HG03354 (cell line): Measurements from ENCODE around the gene CLEC4A.
"Not testable (repeated sequence)": the region's sequence is repeated elsewhere in the genome, so short reads cannot be mapped to it uniquely, and the experiment has no call there.

Source experiments
- ATAC-seq: cut with Tn5 transposase; IDR thresholded peaks from one replicate; pipeline ENCODE4 v1.9.1; 2021; ENCODE audit warnings: mild to moderate bottlenecking; ENCODE audit not compliant: unreplicated experiment, poor library complexity, severe bottlenecking

The CLEC4A gene

DNA sequence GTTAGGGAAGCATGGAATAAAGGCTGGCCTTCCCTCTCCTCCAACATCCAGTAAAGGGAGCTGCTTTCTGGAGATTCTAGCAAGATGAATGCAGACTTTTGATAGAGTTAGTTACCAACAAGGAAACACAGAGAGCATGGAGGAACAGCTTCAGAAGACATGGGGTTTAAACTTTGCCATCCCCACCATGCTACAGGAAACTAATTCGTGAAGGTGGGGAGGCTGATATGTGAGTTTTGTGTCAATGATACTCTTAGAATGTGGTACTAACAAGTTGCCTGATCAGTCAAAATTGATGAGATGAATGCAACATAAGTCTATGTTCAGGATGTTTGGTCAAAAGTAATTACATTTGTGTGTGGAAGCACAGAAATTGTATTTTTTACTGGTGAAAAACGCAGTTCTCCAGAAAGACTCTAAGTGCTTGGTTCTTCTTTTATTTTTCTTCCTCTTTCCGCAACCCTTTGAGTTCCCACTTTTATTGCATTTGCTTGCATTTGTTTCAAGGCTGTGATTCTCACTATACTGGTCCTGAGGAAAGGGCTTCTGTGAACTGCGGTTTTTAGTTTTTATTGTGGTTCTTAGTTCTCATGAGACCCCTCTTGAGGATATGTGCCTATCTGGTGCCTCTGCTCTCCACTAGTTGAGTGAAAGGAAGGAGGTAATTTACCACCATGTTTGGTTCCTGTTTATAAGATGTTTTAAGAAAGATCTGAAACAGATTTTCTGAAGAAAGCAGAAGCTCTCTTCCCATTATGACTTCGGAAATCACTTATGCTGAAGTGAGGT lies at the start of gene CLEC4A:
Gene CLEC4A (plus strand): TSS at position 494 of the 789 bp plus-strand sequence. CDS start 262 bp downstream, at position 756.
- no peak for ATAC-seq

DNA sequence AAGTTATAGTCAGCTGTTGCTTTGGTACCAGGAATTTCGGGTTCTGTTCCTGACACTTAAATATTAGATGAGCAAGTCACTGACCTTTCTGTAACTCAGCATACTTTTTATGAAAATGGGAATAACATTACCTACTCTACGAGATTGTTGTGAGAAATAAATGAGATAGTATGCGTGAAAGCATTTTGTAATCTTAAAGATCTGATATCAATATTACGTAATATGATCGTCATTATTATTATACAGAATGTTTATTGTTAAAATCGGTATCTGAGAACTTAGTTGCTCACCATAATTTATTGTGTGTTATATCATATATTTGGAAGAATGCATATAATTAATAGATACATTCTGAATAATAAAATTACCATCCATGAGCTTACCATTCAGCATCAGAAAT lies 47.5 kb upstream of the CLEC4A start:
- ATAC-seq, result no peak

DNA sequence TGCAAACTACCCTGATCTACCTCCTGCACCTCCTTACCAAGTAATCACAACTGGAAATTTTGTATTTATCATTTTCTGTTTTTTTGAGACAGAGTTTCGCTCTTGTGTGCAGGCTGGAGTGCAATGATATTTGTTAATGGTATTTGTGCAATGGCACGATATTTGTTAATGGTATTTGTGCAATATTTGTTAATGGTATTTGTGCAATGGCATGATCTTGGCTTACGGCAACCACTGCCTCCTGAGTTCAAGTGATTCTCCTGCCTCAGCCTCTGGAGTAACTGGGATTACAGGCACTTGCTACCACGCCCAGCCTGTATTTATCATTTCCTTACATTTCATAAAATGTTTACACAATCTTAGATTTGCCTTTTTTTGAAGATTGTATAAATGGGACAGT lies 47.1 kb upstream of the CLEC4A start:
- ATAC-seq, result no peak

DNA sequence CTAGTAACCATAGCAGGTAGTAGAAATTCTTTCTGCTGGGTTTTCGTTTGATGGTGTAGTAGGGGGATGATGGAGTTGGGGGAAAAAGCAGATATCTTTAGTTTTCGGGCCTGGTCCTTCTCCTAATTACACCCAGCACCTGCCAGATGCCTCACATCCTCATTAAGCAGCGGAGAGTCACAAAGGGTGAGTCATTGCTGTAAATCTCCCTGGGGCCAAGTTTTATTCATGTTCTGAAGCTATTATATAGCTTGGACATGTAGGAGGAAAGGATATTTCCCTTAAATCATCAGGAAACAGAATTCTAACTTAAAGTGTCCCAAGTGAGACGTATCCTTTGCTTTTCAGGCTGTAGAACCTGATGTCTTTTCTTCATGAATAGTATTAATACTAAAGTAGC lies 46.2 kb upstream of the CLEC4A start:
- no peak for ATAC-seq

DNA sequence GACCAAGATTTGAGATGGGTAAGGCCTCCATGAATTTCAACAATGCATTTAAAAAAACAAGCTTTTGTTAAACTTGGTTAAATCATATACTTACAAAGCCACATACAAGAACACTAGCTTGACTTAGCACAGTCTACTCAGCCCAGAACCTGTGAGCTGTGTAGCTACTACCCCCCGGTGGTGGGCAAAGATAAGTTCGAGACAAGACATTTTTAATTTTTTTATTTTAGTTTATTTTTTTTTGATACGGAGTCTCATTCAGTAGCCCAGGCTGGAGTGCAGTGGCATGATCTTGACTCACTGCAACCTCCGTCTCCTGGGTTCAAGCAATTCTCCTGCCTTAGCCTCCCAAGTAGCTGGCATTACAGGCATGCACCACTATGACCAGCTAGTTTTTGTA lies 45.0 kb upstream of the CLEC4A start:
- ATAC-seq, result no peak

DNA sequence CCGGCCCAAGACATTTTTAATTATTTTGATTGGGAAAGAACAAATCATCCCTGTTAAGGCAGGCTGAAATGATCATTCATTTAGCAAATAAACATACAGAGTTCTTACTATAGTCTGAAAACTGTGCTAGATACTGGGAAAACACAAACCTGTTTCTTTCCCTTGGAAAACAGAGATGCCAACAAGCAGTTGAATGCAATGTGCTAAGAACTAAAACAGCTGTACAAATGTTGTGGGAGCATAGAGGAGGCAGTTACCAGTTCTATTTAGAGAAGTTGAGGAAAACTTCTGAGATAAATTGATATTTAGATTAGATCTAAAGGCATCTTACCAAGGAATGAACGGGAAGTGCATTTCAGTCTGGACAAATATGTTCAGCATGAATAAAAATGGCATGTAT lies 44.5 kb upstream of the CLEC4A start:
- no peak for ATAC-seq

DNA sequence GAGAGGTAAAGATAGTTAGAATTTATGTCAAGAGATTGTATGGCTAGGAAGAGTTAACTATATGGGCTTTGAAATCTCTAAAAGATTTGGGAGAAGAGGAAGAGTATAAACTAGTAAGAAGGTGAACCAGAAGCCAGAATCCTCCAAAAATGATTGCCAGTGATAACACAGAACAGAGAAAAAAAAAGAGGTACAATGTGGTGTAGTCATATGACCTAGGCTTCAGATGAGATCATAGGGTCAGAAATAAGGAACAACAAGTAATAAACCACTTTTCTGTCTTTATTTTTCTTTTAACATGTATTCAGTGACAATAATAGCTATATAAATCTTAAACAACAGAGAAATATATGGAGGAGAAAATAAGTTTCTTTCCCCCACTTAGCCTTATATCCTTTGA lies 43.3 kb upstream of the CLEC4A start:
- no peak for ATAC-seq

DNA sequence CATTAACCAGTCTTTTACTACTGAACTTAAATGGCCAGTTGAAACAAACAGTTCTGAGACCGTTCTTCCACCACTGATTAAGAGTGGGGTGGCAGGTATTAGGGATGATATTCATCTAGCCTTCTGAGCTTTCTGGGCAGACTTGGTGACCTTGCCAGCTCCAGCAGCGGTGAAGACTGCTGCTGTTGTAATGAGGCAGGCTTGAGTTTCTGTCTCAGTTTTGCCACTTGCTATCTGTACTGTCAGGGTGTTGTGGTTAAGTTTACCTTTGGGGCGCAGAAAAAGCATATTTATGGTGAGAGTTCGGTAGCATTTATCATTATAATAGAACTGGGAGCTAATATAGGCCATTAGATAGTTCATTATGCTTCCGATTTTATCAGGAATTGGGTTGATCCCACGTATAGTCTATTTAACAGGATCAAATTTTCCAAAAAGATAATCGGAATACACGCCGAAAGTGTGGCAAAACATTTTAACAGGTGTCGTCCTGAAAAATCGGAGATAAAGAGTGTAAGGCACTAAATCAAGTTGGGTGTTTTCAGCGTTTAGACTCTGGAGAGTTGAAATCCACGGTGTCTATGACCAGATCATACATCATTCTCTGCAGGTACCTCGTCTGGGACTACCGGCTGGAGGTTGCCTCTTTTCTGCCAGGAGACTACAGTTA lies 42.0 kb upstream of the CLEC4A start:
- ATAC-seq, result peak; percentile 26

DNA sequence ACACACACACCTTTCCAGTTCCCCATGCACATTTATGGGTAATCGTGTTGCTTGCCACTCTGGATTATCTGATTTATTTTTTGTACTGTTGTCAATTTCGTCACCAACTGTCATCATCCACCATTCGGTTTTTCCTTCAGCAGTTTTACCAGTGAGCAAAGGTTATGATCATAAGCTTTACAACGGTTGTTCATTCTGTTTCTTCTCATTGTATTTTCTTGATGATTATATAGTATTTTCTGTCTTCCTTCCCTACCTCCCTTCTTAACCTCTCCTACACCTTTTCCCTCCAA lies 40.7 kb upstream of the CLEC4A start:
- ATAC-seq, result no peak

DNA sequence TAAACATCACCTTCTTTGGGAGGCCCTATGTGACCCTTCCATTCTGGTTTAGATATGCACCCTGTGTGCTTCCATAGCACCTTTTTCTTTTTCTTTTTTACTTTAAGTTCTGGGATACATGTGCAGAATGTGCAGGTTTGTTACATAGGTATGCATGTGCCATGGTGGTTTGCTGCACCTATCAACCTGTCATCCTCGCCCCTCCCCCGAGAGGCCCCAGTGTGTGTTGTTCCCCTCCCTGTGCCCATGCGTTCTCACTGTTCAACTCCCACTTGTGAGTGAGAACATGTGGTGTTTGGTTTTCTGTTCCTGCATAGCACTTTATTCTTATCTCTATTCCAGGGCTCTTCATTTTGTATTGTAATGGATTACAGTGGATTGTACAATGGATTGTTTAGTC lies 39.1 kb upstream of the CLEC4A start:
- ATAC-seq, result not testable (repeated sequence)

DNA sequence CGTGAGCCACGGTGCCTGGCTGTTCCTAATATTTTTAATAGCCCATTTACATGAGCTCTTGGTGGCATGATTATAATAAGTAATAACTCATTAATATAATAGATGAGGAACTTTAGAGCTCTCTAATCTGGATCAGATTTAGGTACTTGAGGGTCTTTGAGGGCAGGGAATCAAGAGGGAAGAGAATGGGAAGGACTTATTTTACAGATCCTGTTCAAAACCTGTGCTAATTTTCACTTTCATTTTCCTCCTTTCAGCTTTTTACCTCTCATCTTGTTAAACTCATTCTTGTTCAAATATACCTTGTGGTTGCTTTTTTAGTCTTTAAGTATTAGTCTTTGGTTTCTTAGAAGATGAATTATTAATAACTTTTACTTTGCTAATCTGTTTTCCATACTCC lies 35.8 kb upstream of the CLEC4A start:
- ATAC-seq, result no peak

DNA sequence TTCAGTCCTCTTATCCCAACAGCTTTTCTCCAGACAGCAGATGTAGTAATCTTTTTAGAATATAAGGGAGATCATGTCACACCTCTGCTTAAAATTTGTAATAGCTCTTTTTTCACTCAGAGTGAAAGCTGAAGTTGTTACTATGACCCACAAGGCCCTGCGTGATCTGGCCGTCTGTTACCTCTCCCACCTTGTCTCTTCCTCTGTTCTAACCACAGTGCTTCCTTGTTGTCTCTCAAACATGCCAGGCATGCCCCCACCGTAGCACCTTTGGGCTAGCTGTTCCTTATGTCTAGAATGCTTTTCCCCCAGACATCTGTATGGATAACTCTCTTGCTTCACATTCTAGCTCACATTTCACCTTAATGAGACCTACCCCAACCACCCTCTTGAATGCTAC lies 34.8 kb upstream of the CLEC4A start:
- no peak for ATAC-seq

DNA sequence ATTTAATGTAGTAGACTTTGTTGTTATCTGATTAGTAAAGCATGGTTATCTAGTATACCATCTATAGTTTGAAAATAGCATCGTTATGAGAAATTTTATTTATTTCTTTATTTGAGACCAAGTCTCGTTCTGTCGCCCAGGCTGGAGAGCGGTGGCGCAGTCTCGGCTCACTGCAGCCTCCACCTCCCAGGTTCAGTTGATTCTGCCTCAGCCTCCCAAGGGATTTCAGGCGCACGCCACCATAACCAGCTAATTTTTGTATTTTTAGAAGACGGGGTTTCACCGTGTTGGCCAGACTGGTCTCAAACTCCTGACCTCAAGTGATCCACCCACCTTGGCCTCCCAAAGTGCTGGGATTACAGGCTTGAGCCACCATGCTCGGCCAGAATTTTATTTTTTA lies 34.1 kb upstream of the CLEC4A start:
- ATAC-seq, result not testable (repeated sequence)

DNA sequence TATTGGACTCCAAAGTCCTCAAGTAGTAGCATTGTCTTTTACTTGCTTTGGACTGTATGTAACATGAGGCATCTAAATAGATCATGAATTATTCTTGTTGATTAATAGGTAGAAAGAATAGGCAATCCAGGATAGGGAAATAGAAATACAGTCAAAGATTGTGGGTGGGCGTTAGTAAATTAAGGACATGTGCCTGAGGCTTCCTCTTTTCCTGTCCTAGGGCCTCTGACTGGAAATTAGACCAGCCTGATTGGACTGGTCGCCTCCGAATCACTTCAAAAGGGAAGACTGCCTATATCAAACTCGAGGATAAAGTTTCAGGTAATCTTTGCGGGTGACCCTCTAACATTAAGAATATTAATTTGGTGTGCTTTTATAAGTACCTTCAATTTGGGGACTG lies 33.7 kb upstream of the CLEC4A start:
- no peak for ATAC-seq

DNA sequence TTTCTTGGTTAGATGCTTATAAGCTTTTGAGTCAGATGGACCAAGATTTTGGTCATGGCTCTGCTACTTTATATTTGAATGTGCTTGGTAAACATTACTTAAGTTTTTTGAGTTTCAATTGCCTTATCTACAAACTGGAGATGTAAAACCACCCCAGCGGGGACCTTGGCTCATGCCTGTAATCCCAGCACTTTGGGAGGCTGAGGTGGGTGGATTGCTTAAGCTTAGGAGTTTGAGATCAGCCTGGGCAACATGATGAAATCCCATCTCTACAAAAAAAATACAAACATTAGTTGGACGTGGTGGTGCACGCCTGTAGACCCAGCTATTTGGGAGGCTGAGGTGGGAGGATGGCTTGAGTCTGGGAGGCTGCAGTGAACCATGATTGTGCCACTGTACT lies 30.1 kb upstream of the CLEC4A start:
- ATAC-seq, result no peak

DNA sequence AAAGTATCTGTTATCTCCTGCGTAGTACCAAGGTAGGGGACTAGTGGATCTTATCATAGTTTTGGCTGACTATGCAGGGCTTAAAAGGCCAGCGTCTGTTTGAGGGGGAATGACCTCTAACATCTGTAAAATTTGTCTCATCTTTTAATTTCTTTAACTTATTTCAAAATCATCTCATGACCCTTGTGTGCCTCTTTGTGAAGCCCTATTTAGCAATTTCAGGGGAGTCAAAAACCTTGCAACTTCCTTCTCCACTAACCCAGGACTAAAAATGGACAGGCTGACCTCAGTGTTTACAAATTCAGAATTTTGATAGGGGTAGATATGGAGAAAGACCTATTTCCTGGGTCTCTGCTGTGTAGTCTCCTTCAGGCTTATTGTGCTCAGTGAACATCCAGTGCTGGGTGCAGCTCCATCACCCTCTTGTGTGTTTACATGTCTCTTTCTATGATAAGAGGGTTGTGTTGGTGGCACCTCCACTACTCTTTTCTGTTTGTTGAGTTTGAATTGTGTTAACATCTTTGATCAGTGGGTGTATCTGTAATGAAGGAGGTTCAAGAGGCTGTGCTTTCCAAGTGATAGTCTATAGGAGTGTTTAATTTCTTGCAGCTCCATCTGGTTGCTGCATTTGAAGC lies 27.0 kb upstream of the CLEC4A start:
- no peak for ATAC-seq

DNA sequence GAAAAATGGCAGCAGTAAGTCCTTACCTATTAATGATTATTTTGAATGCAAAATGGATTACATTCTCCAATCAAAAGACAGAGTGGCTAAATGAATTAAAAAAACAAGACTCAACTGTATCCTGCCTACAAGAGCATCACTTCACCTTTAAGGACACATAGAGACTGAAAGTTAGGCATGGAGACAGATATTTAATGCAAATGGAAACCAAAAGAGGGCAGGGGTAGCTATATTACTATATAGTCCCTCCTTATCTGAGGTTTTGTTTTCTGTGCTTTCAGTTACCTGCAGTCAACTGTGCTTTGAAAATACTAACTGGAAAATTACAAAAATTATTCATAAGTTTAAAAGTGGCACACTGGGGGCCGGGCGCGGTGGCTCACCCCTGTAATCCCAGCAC lies 24.2 kb upstream of the CLEC4A start:
- ATAC-seq, result no peak

DNA sequence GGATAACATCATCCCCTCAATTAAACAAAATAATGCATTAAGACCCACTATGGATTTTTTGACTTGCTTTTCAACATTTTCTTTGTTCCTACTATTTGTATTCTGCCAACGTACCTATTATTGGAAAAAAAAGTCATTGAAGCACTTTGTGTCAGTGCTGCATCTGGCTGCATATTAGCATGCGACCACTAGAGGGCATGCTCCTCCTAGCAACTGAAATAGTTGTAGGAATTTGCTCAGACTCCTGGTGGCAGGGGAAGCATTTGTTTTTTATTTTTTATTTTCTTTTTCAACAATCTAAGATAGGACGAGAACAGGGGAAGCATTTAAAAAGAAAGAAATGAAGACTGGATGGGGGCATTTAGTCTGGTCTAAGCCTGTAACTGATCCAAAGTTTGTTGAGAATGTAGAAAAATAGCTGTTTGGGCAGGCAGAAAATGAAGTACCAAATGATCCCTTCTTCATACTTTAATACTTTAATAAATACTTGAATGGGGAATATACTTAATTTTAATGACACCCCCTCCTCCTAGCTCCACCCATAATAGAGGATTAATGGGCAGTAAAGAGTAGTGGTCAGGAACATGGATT lies 14.5 kb upstream of the CLEC4A start:
- peak; percentile 63 for ATAC-seq

DNA sequence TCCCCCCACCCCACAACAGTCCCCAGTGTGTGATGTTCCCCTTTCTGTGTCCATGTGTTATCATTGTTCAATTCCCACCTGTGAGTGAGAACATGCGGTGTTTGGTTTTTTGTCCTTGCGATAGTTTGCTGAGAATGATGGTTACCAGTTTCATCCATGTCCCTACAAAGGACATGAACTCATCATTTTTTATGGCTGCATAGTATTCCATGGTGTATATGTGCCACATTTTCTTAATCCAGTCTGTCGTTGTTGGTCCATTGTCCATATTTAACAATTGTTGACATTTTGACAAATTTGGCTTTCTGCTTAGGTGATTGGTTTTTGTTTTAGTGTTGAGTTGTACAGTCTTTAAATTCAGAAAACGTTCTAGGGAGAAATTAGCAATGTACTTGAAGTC lies 10.3 kb upstream of the CLEC4A start:
- not testable (repeated sequence) for ATAC-seq

DNA sequence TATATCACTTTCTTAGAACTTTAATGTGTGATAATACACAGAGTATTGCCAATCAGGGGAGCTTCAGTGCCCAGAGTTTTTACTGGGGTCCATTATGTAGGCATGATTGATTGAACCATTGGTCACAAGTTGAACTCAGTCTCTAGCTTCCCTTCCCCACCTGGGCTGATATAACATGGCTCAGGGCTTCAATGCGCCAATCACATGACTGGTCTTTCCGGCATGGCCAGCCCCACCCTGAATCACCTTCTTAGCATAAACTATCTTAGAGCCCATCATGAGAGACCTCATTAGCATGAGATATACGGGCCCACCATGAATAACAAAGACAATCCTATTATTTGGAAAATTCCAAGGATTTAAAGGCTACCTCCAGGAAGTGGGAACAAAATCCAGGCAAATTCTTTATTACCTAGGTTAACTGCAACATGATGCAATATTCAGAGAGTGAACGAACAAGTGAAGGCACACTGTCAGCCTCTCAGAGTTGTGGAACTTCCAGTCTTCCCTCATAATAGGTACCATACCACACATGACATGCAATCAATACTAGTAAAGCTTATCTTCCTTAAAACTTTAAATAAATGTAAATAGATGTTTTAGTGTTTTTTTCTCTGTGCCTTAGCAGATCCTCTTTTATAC lies 3.2 kb upstream of the CLEC4A start:
- no peak for ATAC-seq
